Measurements from ENCODE around the gene CSNK1A1.

The CSNK1A1 gene

GRCh38 chr5:149456597-149457392 is 94.4 kb downstream of the CSNK1A1 start:
- Histone ChIP-seq H3K27me3 (no peaks in the 10 kb centered on the region), H3K9me3 (no peaks in the 10 kb centered on the region), H3K4me1 (0 out of 2 replicates have a peak, but pooled peaks cover 4% of the 10 kb centered on the region), H3K4me3 (ENCODE audit: low read depth, low read length) (no peak overlapping the region), H3K36me3 (no peaks in the 10 kb centered on the region)
- TF ChIP-seq, protein P1, sequence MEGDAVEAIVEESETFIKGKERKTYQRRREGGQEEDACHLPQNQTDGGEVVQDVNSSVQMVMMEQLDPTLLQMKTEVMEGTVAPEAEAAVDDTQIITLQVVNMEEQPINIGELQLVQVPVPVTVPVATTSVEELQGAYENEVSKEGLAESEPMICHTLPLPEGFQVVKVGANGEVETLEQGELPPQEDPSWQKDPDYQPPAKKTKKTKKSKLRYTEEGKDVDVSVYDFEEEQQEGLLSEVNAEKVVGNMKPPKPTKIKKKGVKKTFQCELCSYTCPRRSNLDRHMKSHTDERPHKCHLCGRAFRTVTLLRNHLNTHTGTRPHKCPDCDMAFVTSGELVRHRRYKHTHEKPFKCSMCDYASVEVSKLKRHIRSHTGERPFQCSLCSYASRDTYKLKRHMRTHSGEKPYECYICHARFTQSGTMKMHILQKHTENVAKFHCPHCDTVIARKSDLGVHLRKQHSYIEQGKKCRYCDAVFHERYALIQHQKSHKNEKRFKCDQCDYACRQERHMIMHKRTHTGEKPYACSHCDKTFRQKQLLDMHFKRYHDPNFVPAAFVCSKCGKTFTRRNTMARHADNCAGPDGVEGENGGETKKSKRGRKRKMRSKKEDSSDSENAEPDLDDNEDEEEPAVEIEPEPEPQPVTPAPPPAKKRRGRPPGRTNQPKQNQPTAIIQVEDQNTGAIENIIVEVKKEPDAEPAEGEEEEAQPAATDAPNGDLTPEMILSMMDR (IDR thresholded peaks at IDR 0.05; ENCODE audit: low read depth, low read length), result no peak
- DNase-seq, result no peak

GRCh38 chr5:149455889-149456409 is 95.3 kb downstream of the CSNK1A1 start:
- Histone ChIP-seq H3K27me3 (no peaks in the 10 kb centered on the region), H3K36me3 (no peaks in the 10 kb centered on the region), H3K4me3 (ENCODE audit: low read depth, low read length) (no peak overlapping the region), H3K4me1 (0 out of 2 replicates have a peak, but pooled peaks cover 4% of the 10 kb centered on the region), H3K9me3 (no peaks in the 10 kb centered on the region)
- no peak for DNase-seq
- TF ChIP-seq, protein P1 (IDR thresholded peaks at IDR 0.05; ENCODE audit: low read depth, low read length), result no peak

DNA sequence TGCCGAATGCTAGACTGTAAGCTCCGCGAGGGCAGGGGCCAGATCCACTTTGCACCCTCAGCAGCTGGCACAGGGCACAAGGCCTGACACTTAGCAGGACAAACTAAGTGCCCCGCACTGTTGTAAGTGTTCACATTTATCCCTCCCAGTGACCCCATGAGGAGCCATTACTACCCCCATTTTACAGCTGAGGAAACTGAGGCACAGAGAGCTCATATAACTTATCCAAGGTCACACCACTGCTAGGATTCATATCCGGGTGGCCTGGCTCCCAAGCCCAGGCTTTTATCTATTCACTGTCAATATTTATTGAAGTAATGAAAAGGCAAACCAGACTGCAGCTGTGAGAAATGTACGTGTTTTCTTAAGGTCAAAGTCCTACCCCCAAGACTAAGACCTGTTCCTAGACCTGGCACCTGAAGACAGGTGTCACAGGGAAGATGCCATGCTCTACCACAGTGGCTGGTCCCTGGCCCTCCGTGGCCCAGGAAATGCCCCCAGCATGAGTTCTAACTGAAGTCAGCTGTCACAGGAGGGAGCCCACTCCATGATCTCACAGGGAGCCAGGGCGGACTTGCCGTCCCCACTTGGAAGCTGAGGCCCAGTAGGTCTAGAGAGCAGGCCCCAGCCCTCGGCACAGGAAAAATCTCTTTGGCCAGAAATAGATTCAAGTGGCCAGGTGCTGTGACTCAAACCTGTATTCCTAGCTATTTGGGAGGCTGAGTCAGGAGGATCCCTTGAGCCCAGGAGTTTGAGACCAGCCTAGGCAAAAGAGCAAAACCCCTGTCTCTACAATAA is 97.4 kb downstream of the CSNK1A1 start:
- H3K4me3 ChIP-seq (ENCODE audit: low read depth, low read length), result no peak overlapping the region
- H3K27me3 ChIP-seq, result no peaks in the 10 kb centered on the region
- H3K4me1 ChIP-seq, result 0 out of 2 replicates have a peak, but pooled peaks cover 4% of the 10 kb centered on the region
- no peak for DNase-seq
- H3K36me3 ChIP-seq, result no peaks in the 10 kb centered on the region
- no peaks in the 10 kb centered on the region for H3K9me3 ChIP-seq
- TF ChIP-seq, protein P1 (IDR thresholded peaks at IDR 0.05; ENCODE audit: low read depth, low read length), result no peak

DNA sequence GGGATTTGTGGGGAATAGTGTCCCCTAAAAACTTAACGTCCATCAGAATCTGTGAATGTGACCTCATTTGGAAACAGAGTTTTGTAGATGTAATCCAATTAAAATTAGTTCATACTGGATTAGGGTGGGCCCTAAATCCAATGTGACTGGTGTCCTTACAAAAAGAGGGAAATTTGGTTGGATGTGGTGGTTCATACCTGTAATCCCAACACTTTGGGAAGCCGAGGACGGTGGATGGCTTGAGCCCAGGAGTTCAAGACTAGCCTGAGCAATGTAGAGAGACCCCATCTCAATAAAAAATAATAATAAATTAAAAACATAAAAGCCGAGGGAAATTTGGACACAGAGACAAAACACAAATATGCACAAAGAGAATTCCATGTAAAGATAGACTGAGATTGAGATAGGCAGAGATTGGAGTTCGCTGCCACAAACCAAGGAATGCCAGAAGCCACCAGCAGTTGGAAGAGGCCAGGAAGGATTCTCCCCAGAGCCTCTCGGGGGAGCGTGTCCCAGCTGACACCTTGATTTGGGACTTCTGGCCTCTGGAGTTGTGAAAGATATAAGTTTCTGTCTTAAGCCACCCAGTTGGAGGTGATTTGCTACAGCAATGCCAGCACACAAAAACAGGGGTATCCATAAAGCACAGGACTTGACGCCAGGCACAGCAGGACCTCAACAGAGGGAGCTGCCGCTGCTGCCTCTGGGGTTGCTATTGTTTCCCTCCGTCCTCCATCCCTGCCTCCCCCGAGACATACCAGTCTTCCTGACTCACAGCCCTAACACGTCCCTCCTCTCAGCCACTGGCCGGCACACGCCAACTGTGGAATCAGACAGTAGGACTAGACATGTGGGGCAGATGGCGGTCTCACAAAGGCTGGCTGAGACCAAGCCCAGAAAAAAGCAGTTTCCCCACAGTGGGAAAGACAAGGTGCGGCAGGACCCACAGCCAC is 98.3 kb downstream of the CSNK1A1 start:
- TF ChIP-seq, protein P1 (IDR thresholded peaks at IDR 0.05; ENCODE audit: low read depth, low read length), result no peak
- Histone ChIP-seq H3K9me3 (no peaks in the 10 kb centered on the region), H3K4me3 (ENCODE audit: low read depth, low read length) (no peak overlapping the region), H3K4me1 (0 out of 2 replicates have a peak, but pooled peaks cover 4% of the 10 kb centered on the region), H3K36me3 (no peaks in the 10 kb centered on the region), H3K27me3 (no peaks in the 10 kb centered on the region)
- DNase-seq, result no peak

GRCh38 chr5:149452007-149452664 is 99.1 kb downstream of the CSNK1A1 start:
- Histone ChIP-seq H3K4me1 (0 out of 2 replicates have a peak, but pooled peaks cover 4% of the 10 kb centered on the region), H3K4me3 (ENCODE audit: low read depth, low read length) (no peak overlapping the region), H3K9me3 (no peaks in the 10 kb centered on the region), H3K27me3 (no peaks in the 10 kb centered on the region), H3K36me3 (no peaks in the 10 kb centered on the region)
- DNase-seq, result no peak
- TF ChIP-seq, protein P1 (IDR thresholded peaks at IDR 0.05; ENCODE audit: low read depth, low read length), result no peak
